Measurements from ENCODE around the gene RPRD1B. TPM values are rescaled to one million over a fixed set of nuclear protein-coding genes. Genes with fewer than 3 reads are reported as not detected.
A peak's percentile ranks its signal among the peaks of the same experiment; 100 is the strongest.

RPRD1B gene
- total and polyA plus RNA-seq, 2 experiments from 2014 or later: 7.3 to 24.3 TPM

GRCh38 chr20:38059832-38060231 lies 26.3 kb downstream of the RPRD1B start (continued):
- no peak for TF ChIP-seq POLR2AphosphoS5 (IDR thresholded peaks at IDR 0.05; ENCODE audit: low read depth)
- no peak for TF ChIP-seq EZH2 (IDR thresholded peaks at IDR 0.05; ENCODE audit: low read depth, unreplicated experiment)
- TF ChIP-seq, protein P1, sequence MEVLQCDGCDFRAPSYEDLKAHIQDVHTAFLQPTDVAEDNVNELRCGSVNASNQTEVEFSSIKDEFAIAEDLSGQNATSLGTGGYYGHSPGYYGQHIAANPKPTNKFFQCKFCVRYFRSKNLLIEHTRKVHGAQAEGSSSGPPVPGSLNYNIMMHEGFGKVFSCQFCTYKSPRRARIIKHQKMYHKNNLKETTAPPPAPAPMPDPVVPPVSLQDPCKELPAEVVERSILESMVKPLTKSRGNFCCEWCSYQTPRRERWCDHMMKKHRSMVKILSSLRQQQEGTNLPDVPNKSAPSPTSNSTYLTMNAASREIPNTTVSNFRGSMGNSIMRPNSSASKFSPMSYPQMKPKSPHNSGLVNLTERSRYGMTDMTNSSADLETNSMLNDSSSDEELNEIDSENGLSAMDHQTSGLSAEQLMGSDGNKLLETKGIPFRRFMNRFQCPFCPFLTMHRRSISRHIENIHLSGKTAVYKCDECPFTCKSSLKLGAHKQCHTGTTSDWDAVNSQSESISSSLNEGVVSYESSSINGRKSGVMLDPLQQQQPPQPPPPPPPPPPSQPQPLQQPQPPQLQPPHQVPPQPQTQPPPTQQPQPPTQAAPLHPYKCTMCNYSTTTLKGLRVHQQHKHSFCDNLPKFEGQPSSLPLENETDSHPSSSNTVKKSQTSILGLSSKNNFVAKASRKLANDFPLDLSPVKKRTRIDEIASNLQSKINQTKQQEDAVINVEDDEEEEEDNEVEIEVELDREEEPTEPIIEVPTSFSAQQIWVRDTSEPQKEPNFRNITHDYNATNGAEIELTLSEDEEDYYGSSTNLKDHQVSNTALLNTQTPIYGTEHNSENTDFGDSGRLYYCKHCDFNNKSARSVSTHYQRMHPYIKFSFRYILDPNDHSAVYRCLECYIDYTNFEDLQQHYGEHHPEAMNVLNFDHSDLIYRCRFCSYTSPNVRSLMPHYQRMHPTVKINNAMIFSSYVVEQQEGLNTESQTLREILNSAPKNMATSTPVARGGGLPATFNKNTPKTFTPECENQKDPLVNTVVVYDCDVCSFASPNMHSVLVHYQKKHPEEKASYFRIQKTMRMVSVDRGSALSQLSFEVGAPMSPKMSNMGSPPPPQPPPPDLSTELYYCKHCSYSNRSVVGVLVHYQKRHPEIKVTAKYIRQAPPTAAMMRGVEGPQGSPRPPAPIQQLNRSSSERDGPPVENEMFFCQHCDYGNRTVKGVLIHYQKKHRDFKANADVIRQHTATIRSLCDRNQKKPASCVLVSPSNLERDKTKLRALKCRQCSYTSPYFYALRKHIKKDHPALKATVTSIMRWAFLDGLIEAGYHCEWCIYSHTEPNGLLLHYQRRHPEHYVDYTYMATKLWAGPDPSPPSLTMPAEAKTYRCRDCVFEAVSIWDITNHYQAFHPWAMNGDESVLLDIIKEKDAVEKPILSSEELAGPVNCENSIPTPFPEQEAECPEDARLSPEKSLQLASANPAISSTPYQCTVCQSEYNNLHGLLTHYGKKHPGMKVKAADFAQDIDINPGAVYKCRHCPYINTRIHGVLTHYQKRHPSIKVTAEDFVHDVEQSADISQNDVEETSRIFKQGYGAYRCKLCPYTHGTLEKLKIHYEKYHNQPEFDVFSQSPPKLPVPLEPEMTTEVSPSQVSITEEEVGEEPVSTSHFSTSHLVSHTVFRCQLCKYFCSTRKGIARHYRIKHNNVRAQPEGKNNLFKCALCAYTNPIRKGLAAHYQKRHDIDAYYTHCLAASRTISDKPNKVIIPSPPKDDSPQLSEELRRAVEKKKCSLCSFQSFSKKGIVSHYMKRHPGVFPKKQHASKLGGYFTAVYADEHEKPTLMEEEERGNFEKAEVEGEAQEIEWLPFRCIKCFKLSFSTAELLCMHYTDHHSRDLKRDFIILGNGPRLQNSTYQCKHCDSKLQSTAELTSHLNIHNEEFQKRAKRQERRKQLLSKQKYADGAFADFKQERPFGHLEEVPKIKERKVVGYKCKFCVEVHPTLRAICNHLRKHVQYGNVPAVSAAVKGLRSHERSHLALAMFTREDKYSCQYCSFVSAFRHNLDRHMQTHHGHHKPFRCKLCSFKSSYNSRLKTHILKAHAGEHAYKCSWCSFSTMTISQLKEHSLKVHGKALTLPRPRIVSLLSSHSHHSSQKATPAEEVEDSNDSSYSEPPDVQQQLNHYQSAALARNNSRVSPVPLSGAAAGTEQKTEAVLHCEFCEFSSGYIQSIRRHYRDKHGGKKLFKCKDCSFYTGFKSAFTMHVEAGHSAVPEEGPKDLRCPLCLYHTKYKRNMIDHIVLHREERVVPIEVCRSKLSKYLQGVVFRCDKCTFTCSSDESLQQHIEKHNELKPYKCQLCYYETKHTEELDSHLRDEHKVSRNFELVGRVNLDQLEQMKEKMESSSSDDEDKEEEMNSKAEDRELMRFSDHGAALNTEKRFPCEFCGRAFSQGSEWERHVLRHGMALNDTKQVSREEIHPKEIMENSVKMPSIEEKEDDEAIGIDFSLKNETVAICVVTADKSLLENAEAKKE (CRISPR knock-in tag; IDR thresholded peaks at IDR 0.05): no peak
- TF ChIP-seq REST (IDR thresholded peaks at IDR 0.05; ENCODE audit: unreplicated experiment): no peak

GRCh38 chr20:38060536-38060935 lies 27.0 kb downstream of the RPRD1B start:
- Mint-ChIP-seq H3K4me3 (no peak overlapping the region), H3K27me3 (ENCODE audit: insufficient read depth, low read depth, poor library complexity) (no peaks in the 10 kb centered on the region), H3K9me3 (no peaks in the 10 kb centered on the region), H3K4me1 (no peaks in the 10 kb centered on the region), H3K27ac (peak overlapping the region; percentile 21), H3K36me3 (ENCODE audit: low read depth) (peaks cover 30% of the 10 kb centered on the region)
- H3K36me3 ChIP-seq (ENCODE audit: insufficient read depth): peaks cover 46% of the 10 kb centered on the region
- no peak for DNase-seq (ENCODE audit: low spot score)
- no peaks in the 10 kb centered on the region for H3K27me3 ChIP-seq (ENCODE audit: insufficient read depth)
- no peak overlapping the region for H3K27ac ChIP-seq (ENCODE audit: low read depth)
- H3K4me2 ChIP-seq: no peak overlapping the region
- no peaks in the 10 kb centered on the region for H3K9me2 ChIP-seq (ENCODE audit: insufficient read depth)
- H3K79me2 ChIP-seq (replicated peaks; ENCODE audit: insufficient read depth): peaks cover 14% of the 10 kb centered on the region; the same call in 1 of the 2 replicates
- H2AFZ ChIP-seq: no peak overlapping the region
- H3F3A ChIP-seq (replicated peaks; ENCODE audit: low read depth): no peaks in the 10 kb centered on the region
- H4K20me1 ChIP-seq (replicated peaks; ENCODE audit: insufficient read depth): peaks cover 11% of the 10 kb centered on the region
- TF ChIP-seq CREB1 (CRISPR knock-in tag; IDR thresholded peaks at IDR 0.05; ENCODE audit: low read depth) (no peak), EZH2 (IDR thresholded peaks at IDR 0.05; ENCODE audit: low read depth, unreplicated experiment) (no peak), ZNF331 (CRISPR knock-in tag; IDR thresholded peaks at IDR 0.05; ENCODE audit: low read depth) (no peak)
- H3K4me3 ChIP-seq: no peak overlapping the region
- H3K4me1 ChIP-seq (ENCODE audit: insufficient read depth): no peaks in the 10 kb centered on the region
- ATAC-seq: no peak
